Fibroblast of the aortic adventitia (primary cell): ENCODE results near the gene ARL4A. TPM values are rescaled to one million over a fixed set of nuclear protein-coding genes. Genes with fewer than 3 reads are reported as not detected.
"Not testable (repeated sequence)": the region's sequence is repeated elsewhere in the genome, so short reads cannot be mapped to it uniquely, and the experiment has no call there.

ENCODE experiments used
- DNase-seq: peaks from one replicate; pipeline ENCODE4 v3.0.0-alpha.2; 2010; ENCODE audit warnings: low read depth
- H3K4me3 ChIP-seq: 2 replicates; pipeline ENCODE4 v1.5.1; 2011; ENCODE audit warnings: low read depth, mild to moderate bottlenecking, control low read depth, low read length, moderate library complexity
- CTCF ChIP-seq: IDR thresholded peaks from 2 replicates; pipeline ENCODE4 v1.5.1; 2011; ENCODE audit warnings: mild to moderate bottlenecking, low read length, control low read depth, inconsistent platforms; ENCODE audit not compliant: insufficient read depth
- total RNA-seq: library from RNA; depleted of rRNA; stranded (reverse); fragments of >200 nt; gene quantifications from 2 replicates; pipeline ENCODE4 v1.2.3, GENCODE V29; 2012; ENCODE audit warnings: low replicate concordance

Gene ARL4A
- total RNA-seq, 1 donor, result 25.8 TPM

GRCh38 chr7:12685550-12685949 is 1.9 kb upstream of the ARL4A start:
- TF ChIP-seq CTCF, result peak; percentile 66
- peak; percentile 52 for DNase-seq
- no peak overlapping the region for H3K4me3 ChIP-seq

GRCh38 chr7:12686234-12686890 is 1.1 kb upstream of the ARL4A start:
- peak; percentile 80 for DNase-seq
- peak; percentile 62 for TF ChIP-seq CTCF
- H3K4me3 ChIP-seq, result peak overlapping the region; percentile 78

GRCh38 chr7:12687718-12688171 is 312 bp downstream of the ARL4A start:
- no peak for TF ChIP-seq CTCF
- peak overlapping the region; percentile 78 for H3K4me3 ChIP-seq
- no peak for DNase-seq

GRCh38 chr7:12688485-12689170 is 1.2 kb downstream of the ARL4A start:
- DNase-seq, result not testable (repeated sequence)
- H3K4me3 ChIP-seq, result peak overlapping the region; percentile 52

GRCh38 chr7:12689451-12689850 is 2.0 kb downstream of the ARL4A start:
- TF ChIP-seq CTCF, result no peak
- DNase-seq, result no peak
- peak overlapping the region; percentile 52 for H3K4me3 ChIP-seq

- H3K4me3 ChIP-seq, result peak overlapping the region; percentile 52
- TF ChIP-seq CTCF, result no peak
- DNase-seq, result no peak
These were observed 2.8 kb downstream of the ARL4A start for GRCh38 chr7:12690041-12690878.

- not testable (repeated sequence) for H3K4me3 ChIP-seq, DNase-seq
These were observed 4.0 kb downstream of the ARL4A start for GRCh38 chr7:12691388-12691787.
